HG02973 (cell line): Measurements from ENCODE around the gene TEX51.

ENCODE experiments used
- ATAC-seq: cut with Tn5 transposase; IDR thresholded peaks from one replicate; pipeline ENCODE4 v1.9.1; 2021; ENCODE audit warnings: moderate library complexity; ENCODE audit not compliant: unreplicated experiment

Gene TEX51

DNA sequence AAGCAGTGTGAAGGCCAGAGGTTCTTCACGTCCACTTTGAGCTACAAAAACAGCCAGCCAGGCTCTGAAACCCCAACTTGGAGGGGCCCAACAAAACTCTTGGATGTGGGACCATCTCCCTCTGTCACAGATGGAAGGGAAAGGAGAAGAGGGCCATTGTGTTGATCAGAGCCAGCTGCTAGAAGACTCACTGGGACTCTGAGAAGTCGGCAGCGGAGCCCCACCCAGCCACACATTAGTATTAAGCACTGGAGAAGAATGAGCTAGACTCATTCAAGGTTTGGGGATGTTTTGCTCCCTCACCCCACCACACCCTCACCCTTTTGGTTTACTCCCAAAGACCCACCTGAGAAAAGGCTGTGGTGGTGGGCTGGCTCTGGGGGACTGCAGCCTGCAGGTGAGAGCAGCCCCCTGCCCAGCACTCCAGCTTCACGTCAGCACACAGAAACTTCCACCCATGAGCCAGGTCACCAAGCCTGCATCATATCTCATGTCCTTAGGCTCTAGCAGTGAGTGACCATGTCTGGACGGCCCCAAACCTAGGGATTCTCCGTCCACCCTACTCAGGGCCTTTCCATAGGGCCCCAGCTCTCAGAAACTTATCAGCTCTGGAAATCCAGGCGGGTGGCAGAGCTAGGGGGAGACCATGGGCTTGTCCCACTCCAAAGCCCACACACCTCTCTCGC, 12.6 kb downstream of the TEX51 start:
- no peak for ATAC-seq

- no peak for ATAC-seq
Measured at GRCh38 chr2:126912201-126912600, 13.5 kb downstream of the TEX51 start.

DNA sequence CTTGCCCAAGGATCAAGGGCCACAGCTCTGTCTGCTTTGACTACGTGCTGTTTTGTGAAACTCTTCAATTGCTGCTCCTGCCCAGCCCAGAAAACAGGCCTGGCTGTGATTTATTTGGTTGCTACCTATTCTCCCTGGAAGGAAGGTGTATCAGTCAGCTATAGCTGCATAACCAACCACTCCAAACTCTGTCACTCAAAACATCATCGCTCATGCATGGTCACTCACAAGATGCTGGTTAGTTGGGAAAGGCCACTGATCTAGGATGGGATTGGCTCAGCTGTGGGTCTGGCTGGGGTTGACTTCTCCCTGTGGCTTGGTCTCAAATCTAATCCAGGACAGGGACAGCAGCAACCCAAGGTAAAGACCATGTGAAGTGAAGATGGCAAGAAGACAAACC, 14.6 kb downstream of the TEX51 start:
- ATAC-seq, result no peak

GRCh38 chr2:126913881-126914615, 15.4 kb downstream of the TEX51 start:
- no peak for ATAC-seq

DNA sequence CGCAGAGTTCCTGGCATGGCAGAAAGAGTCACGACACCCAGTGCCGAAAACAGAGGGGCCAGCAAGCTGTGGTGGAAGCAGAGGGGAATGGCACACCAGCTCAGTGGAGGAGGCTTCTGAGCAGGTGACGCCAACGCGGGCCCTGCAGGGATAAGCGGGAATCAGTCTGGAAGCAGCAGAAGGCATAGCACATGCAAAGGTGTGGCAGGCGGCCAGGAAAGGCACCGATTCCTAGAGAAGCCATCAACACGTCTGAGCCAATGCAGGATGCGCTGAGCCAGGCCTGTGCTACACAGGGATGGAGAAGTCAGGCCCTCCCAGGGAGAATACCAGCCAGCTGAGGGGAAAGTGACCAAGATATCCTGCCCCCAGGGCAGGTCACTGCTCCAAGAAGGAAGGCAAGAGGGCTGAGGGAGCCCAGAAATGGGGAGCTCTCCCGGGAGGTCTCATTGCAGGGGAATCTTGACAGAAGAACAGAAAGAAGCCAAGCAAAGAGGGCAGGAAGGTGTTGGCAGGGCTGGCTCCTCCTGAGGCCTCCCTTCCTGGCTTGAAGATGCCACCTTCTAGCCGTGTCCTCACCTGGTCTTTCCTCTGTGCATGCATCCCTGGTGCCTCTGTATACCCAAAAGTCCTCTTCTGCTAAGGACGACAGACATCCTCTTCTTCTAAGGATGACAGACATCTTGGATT, 16.3 kb downstream of the TEX51 start:
- no peak for ATAC-seq

GRCh38 chr2:126915903-126916302, 17.2 kb downstream of the TEX51 start:
- ATAC-seq, result no peak

DNA sequence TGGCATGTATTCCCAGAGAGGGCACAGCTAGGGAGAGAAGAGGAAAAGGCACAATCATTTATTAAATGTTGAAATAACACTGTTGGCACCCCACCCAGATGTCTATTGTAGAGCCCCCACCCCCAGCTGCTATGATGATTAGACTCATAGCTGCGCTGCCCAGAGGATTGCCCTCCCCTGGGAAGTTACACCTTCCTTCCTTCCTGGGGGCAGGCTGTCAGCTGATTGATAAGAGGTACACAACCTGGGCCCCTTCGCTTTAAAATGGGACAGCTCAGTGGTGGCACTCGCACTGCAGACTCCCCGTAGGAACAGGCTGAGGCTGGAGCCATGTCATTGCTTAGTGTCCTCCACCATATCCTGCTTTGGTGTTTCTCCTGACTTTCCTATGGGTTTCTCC, 18.1 kb downstream of the TEX51 start:
- no peak for ATAC-seq

GRCh38 chr2:126921066-126921465, 22.4 kb downstream of the TEX51 start:
- ATAC-seq, result no peak

- ATAC-seq, result no peak
Measured at GRCh38 chr2:126930970-126931590, 32.4 kb downstream of the TEX51 start.

DNA sequence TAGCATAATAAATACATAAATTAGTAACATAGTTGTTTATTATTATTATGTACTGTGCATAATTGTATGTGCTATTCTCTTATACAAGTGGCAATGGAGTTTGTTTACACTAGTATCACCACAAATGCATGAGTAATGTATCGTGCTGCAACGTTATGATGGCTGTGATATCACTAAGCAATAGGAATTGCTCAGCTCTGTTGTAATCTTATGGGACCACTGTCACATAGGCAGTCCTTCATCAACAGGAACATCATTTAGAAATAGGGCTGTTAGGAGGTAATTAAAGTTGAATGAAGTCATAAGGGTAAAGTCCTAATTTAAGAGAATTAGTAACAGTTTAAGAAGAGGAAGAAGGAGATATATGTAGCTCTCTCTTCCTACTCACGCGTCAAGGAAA, 33.8 kb downstream of the TEX51 start:
- no peak for ATAC-seq

- ATAC-seq, result no peak
Measured at GRCh38 chr2:126932966-126933710, 34.4 kb downstream of the TEX51 start.

- ATAC-seq, result no peak
Measured at GRCh38 chr2:126933711-126934091, 35.0 kb downstream of the TEX51 start.

DNA sequence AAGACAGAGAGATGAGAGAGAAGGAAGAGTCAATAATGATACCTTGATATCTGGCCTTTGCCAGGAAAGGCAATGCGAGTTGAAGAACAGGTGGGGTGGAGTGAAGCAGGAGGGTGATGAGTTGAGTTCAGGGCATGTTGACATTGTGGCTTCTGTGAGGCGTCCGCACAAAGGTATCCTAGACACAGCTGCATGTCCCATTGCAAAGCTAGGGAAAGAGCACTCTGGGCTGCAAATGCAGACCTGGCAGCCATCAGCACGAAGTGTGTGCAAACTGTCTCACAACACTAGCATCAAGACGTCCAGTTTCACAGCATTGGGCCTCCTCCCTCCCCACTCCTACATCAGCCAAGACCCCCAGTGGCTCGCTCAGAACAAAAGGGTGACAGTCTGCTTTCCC, 36.1 kb downstream of the TEX51 start:
- ATAC-seq, result no peak

GRCh38 chr2:126935774-126936173, 37.1 kb downstream of the TEX51 start:
- no peak for ATAC-seq

GRCh38 chr2:126936219-126936723, 37.6 kb downstream of the TEX51 start:
- ATAC-seq, result no peak

GRCh38 chr2:126940331-126940730, 41.6 kb downstream of the TEX51 start:
- ATAC-seq, result no peak

DNA sequence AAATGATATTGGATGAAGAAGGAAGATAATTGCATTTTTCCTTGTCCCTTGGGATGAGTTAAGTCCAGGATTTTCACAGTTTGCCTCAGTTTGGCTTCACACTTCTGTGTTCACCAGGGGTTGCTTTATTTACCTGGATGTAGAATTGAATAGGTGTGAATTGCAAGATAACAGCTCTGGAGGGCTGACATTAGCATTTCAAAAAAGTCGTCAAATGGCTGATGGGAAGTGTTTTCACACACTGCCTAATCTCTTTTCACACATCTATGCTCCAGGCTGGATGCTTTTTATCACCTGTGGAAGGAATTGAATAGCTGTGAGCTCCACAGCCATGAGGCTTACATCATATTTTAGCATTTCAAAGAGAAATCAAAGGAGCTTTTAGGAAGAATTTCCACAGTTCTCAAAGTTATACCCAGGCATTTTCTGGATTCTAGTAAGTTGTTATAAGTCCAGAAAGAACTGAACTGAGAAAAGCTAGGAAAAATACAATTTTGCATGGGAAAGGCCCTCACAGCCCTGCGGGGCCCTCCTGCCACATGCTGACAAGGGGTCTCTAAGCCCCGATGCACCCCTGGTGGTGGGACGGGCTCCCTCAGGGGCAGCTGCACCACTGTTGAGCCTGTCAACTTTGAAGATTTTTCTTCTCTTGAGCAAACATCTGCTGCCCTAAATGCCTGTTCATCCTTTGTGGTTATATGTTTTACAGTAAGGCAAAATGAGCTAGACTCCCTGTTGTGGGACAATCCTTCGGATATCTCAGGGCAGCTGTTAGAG, 43.9 kb downstream of the TEX51 start:
- no peak for ATAC-seq

- ATAC-seq, result no peak
Measured at GRCh38 chr2:126943612-126944348, 45.1 kb downstream of the TEX51 start.

DNA sequence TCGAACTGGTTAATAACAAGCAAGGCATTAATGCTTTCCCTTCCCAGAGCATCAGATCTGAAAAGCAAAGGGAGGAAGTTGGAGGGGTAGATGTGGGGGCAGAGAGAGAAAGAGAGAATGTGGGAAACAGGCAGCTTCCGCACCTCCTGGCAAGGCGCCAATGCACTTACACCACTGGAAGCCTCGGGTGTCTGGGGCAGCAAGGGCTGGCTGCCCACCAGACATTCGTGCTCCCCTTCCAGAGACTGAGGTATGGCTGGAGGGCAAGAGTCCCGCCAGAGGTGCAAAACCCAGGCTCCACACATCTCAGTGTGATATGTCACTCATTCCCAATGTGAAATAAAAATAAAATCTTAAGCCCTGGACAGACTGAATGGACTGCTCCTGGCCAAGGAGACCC, 46.4 kb downstream of the TEX51 start:
- ATAC-seq, result no peak
